ENCODE measurements around the gene ULK1. TPM values are rescaled to one million over a fixed set of nuclear protein-coding genes. Genes with fewer than 3 reads are reported as not detected.

ULK1 gene
- total and polyA plus RNA-seq, 2 of the 13 experiments (the other 11 are each of a cell fraction or from before 2014, with no cell fraction given), result 2.8 to 10.1 TPM

- no peak for TF ChIP-seq SKIL (CRISPR knock-in tag; IDR thresholded peaks at IDR 0.05; ENCODE audit: borderline replicate concordance)
- TF ChIP-seq ARID2 (CRISPR knock-in tag; IDR thresholded peaks at IDR 0.05; ENCODE audit: borderline replicate concordance), result no peak
- no peak for TF ChIP-seq AKAP8 (CRISPR knock-in tag; IDR thresholded peaks at IDR 0.05)
- TF ChIP-seq CREBL2 (CRISPR knock-in tag; IDR thresholded peaks at IDR 0.05; ENCODE audit: borderline replicate concordance), result no peak
- TF ChIP-seq GPN1 (CRISPR knock-in tag; IDR thresholded peaks at IDR 0.05; ENCODE audit: borderline replicate concordance), result no peak
- TF ChIP-seq ZMYM3 (CRISPR knock-in tag; IDR thresholded peaks at IDR 0.05), result no peak
- no peak for TF ChIP-seq TEAD3 (CRISPR knock-in tag; optimal IDR thresholded peaks at IDR 0.05; ENCODE audit: borderline replicate concordance)
- no peak for TF ChIP-seq ZNF709 (CRISPR knock-in tag; IDR thresholded peaks at IDR 0.05)
- no peak for TF ChIP-seq RBM22 (optimal IDR thresholded peaks at IDR 0.05; ENCODE audit: low read length)
Measured at GRCh38 chr12:131849700-131850553, 44.5 kb upstream of the ULK1 start (continued).

Measured in HepG2 (cell line).